DOHH2 (cell line): ENCODE data around the gene PPIL1.

Experiments used
- H3F3A ChIP-seq: fragments of 200-600 bp; sonication (generic), shearing (Covaris generic); 2 replicates; pipeline ENCODE4 v1.6.0; 2016; ENCODE audit warnings: antibody characterized with exemption, mild to moderate bottlenecking; ENCODE audit not compliant: control insufficient read depth, insufficient read depth
- H3K27ac ChIP-seq: fragments of 200-600 bp; sonication (generic); 2 replicates; pipeline ENCODE4 v1.5.1; 2014; ENCODE audit warnings: low read depth, mild to moderate bottlenecking, low read length, moderate library complexity
- H3K27me3 ChIP-seq: fragments of 200-600 bp; sonication (generic); 2 replicates; pipeline ENCODE4 v1.6.1; 2014; ENCODE audit warnings: mild to moderate bottlenecking, low read length, mixed read lengths; ENCODE audit not compliant: control insufficient read depth
- H3K36me3 ChIP-seq: fragments of 200-600 bp; sonication (generic); 2 replicates; pipeline ENCODE4 v1.6.1; 2014; ENCODE audit warnings: mild to moderate bottlenecking, low read length, moderate library complexity, mixed read lengths; ENCODE audit not compliant: control insufficient read depth
- H3K4me1 ChIP-seq: fragments of 200-600 bp; sonication (generic); 2 replicates; pipeline ENCODE4 v1.6.1; 2014; ENCODE audit warnings: mild to moderate bottlenecking, low read length, mixed read lengths; ENCODE audit not compliant: control insufficient read depth
- H3K4me2 ChIP-seq: fragments of 200-600 bp; sonication (generic); 2 replicates; pipeline ENCODE4 v1.6.0; 2014; ENCODE audit warnings: mild to moderate bottlenecking, low read length, moderate library complexity
- H3K4me3 ChIP-seq: fragments of 200-600 bp; sonication (generic); 2 replicates; pipeline ENCODE4 v1.5.1; 2014; ENCODE audit warnings: mild to moderate bottlenecking, low read length, mixed read lengths
- H3K79me2 ChIP-seq: fragments of 200-600 bp; sonication (generic); 2 replicates; pipeline ENCODE4 v1.6.1; 2014; ENCODE audit warnings: mild to moderate bottlenecking, low read length, mixed read lengths; ENCODE audit not compliant: control insufficient read depth
- H3K9me2 ChIP-seq: fragments of 200-600 bp; sonication (generic); replicated peaks from 2 replicates; pipeline ENCODE4 v1.6.1; 2014; ENCODE audit warnings: mild to moderate bottlenecking, low read length, mixed read lengths; ENCODE audit not compliant: control insufficient read depth
- H3K9me3 ChIP-seq: fragments of 200-600 bp; sonication (generic); 2 replicates; pipeline ENCODE4 v1.6.1; 2014; ENCODE audit warnings: antibody characterized with exemption, low read length, mixed read lengths; ENCODE audit not compliant: control insufficient read depth, insufficient read depth
- H4K20me1 ChIP-seq: fragments of 200-600 bp; sonication (generic); 2 replicates; pipeline ENCODE4 v1.6.0; 2014; ENCODE audit warnings: low read depth, mild to moderate bottlenecking, antibody characterized with exemption, low read length, moderate library complexity; ENCODE audit not compliant: control insufficient read depth, insufficient read depth
- EZH2phosphoT487 ChIP-seq: fragments of 200-600 bp; sonication (generic); IDR thresholded peaks from 2 replicates; pipeline ENCODE4 v1.6.1; 2017; ENCODE audit warnings: borderline replicate concordance, mild to moderate bottlenecking, antibody characterized with exemption, low read length, moderate library complexity, mixed read lengths
- TF ChIP-seq, protein P1 (sequence below): fragments of 200-600 bp; sonication (generic); IDR thresholded peaks from one replicate; pipeline ENCODE4 v1.5.1; 2014; ENCODE audit warnings: antibody characterized with exemption, mild to moderate bottlenecking, low read depth, low read length; ENCODE audit not compliant: poor library complexity, severe bottlenecking

The PPIL1 gene

DNA sequence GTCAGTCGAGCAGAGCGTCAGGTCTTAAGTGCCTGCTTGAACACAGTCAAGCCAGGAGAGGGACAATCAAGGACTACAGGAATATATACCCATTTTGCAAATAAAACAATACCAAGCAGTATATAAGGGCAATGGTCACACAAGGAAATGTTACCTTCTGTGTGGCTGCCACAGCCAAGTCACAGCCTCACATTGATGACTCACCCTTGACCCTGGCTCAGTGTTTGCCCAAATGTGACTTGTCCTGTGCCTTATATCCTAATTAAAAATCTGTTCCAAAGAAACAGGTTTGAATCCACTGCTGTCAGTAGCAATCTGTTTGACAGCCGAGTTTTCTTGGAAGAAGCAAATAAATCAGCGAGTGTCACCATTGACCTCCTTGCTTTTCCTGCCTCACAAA is 45.4 kb upstream of the PPIL1 start:
- no peak for TF ChIP-seq EZH2phosphoT487
- TF ChIP-seq, protein P1, sequence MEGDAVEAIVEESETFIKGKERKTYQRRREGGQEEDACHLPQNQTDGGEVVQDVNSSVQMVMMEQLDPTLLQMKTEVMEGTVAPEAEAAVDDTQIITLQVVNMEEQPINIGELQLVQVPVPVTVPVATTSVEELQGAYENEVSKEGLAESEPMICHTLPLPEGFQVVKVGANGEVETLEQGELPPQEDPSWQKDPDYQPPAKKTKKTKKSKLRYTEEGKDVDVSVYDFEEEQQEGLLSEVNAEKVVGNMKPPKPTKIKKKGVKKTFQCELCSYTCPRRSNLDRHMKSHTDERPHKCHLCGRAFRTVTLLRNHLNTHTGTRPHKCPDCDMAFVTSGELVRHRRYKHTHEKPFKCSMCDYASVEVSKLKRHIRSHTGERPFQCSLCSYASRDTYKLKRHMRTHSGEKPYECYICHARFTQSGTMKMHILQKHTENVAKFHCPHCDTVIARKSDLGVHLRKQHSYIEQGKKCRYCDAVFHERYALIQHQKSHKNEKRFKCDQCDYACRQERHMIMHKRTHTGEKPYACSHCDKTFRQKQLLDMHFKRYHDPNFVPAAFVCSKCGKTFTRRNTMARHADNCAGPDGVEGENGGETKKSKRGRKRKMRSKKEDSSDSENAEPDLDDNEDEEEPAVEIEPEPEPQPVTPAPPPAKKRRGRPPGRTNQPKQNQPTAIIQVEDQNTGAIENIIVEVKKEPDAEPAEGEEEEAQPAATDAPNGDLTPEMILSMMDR, result no peak
- H3K27ac ChIP-seq, result no peak overlapping the region
- no peak overlapping the region for H3K4me3 ChIP-seq
- no peaks in the 10 kb centered on the region for H3F3A ChIP-seq
- H4K20me1 ChIP-seq, result no peaks in the 10 kb centered on the region; the same call in 1 of the 2 replicates
- no peaks in the 10 kb centered on the region for H3K4me1 ChIP-seq
- H3K36me3 ChIP-seq, result peaks cover 21% of the 10 kb centered on the region
- no peaks in the 10 kb centered on the region for H3K9me3 ChIP-seq
- H3K79me2 ChIP-seq, result no peaks in the 10 kb centered on the region
- no peaks in the 10 kb centered on the region for H3K27me3 ChIP-seq
- H3K4me2 ChIP-seq, result no peak overlapping the region
- H3K9me2 ChIP-seq, result no peaks in the 10 kb centered on the region

DNA sequence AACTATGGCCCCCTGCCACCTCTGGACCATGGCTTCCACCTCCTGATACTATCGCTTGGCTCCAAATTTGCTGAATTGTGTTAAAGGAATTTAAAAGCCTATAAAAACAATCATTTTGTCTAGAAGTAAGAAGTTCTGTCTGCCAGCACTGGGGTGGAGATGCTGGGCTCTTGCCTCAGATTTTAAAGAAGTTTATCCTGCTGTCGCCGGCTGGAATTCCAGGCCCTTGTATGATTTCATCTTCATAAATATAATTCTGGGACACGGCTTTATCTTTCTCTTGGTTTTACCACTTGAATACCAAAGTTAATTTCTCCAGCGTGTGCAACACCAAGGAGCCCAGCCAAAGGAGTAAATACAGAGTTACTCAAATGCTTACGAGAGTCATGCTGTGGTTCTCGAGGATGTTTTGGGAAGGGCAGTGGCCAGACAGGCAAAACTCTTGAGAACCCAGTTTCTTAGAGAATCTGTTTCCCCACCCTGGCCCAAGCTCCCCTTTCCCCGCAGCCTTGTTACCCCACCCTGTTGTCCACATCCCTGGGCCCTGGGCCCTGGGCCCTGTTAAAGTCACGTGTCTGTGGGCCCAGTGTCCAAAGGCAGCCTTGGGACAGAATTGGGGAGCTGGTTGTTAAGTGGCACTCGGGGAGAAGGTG is 43.1 kb upstream of the PPIL1 start:
- TF ChIP-seq EZH2phosphoT487, result no peak
- TF ChIP-seq, protein P1, result no peak
- Histone ChIP-seq H3F3A (no peaks in the 10 kb centered on the region), H3K27ac (no peak overlapping the region), H3K36me3 (peaks cover 34% of the 10 kb centered on the region), H3K27me3 (no peaks in the 10 kb centered on the region), H3K79me2 (no peaks in the 10 kb centered on the region), H3K4me3 (no peak overlapping the region), H3K9me2 (no peaks in the 10 kb centered on the region), H3K9me3 (no peaks in the 10 kb centered on the region), H4K20me1 (no peaks in the 10 kb centered on the region), H3K4me2 (no peak overlapping the region), H3K4me1 (no peaks in the 10 kb centered on the region)

DNA sequence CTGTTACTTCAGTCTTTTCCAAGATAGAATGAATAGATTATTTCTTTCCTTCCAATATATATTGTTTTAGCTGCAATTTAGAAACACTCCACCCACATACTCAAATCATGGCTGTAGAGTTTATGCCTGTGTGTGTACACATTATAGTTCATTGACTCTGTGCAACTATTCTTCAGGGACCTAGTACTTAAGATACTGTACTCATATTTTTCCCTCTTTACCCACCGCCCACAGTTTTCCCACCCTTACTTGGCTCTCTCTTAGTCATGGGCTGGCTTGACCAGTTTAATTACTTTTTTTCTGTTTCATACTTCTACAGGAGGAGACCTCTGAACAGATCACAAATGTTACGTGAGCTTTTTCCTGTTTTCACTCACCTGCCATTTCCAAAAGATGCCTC is 41.5 kb upstream of the PPIL1 start:
- Histone ChIP-seq H3K4me2 (no peak overlapping the region), H3K9me3 (no peaks in the 10 kb centered on the region), H3K27ac (no peak overlapping the region), H3K27me3 (no peaks in the 10 kb centered on the region), H3K4me3 (no peak overlapping the region), H3K9me2 (no peaks in the 10 kb centered on the region), H3F3A (no peaks in the 10 kb centered on the region), H3K36me3 (peaks cover 45% of the 10 kb centered on the region), H4K20me1 (no peaks in the 10 kb centered on the region), H3K79me2 (no peaks in the 10 kb centered on the region), H3K4me1 (no peaks in the 10 kb centered on the region; the same call in 1 of the 2 replicates)
- TF ChIP-seq EZH2phosphoT487, result no peak
- TF ChIP-seq, protein P1, result no peak
